SHP77 (cell line): ENCODE results near the gene FOXRED2.
A peak's percentile ranks its signal among the peaks of the same experiment; 100 is the strongest.
"Not testable (repeated sequence)": the region's sequence is repeated elsewhere in the genome, so short reads cannot be mapped to it uniquely, and the experiment has no call there.

Experiments
- DNase-seq, 2 experiments: peaks; one replicate each; lab custom pipeline; 2025; lab: John Stamatoyannopoulos, UW

The FOXRED2 gene

DNA sequence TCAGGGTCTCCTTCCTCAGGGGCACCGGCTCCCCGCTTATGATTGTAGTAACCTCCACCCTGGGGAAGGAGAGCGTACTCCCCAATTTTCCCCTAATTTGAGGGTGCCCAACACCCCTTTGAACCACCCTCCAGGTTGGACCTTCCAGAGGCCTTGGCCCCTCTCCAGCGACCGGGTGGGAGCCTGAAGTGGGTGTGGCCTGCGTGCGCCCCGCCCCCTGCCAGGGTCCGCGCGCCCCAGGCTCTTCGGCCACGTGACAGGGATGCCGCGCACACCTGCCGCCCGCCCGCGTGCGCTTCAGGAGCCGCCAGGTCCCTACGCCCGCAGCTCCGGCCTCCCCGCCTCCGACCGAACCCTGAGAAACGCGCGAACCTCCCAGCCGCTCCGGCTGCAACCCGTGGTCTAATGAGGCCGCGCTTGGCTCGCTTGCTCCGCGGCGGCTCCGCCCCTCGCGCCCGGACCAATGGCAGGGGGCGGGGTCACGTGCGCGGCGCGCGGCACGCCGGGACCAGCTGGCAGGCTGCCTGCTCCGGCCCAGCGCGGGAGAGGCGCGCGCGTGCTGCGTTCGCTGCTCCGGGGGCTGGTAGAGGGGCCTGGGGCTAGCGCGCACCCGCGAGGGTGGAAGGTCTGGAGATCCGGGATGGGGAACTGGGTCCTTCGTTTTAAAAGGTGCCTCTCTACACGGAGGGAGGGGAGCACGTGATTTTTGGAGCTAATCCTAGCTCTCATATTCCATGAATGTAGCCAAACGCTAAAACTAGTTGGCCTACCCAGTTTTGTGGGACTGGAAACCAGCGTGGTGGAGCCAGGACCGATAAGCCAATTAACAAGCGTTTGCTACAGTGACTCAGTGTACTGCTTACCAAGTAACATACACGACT lies at the start of gene FOXRED2:
Gene FOXRED2 (minus strand): TSS at position 404 of the 881 bp plus-strand sequence. CDS start 618 bp downstream, outside the sequence.
- peak; percentile 78 to 86 for DNase-seq

DNA sequence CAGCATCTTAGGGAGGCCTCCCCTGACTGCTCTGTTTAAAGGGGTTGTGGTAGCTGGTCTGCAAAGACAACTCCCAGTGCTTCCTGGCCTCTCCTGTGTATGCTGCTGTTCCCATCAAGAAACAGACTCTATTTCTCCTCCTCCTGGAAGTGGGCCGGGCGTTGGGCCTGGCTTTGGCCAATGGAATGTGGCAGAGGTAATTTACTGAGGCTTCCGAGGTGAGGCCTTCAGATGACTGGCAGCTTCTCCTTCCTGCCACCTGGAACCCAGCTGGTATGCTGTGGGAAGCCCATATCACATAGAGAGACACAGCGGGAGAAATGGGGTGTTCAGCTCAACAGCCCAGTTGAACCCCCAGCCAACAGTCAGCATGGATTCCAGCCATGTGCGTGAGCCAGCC lies 47.3 kb upstream of the FOXRED2 start:
- DNase-seq = no peak

- DNase-seq = no peak
Observed at GRCh38 chr22:36552289-36552688, 45.4 kb upstream of the FOXRED2 start.

DNA sequence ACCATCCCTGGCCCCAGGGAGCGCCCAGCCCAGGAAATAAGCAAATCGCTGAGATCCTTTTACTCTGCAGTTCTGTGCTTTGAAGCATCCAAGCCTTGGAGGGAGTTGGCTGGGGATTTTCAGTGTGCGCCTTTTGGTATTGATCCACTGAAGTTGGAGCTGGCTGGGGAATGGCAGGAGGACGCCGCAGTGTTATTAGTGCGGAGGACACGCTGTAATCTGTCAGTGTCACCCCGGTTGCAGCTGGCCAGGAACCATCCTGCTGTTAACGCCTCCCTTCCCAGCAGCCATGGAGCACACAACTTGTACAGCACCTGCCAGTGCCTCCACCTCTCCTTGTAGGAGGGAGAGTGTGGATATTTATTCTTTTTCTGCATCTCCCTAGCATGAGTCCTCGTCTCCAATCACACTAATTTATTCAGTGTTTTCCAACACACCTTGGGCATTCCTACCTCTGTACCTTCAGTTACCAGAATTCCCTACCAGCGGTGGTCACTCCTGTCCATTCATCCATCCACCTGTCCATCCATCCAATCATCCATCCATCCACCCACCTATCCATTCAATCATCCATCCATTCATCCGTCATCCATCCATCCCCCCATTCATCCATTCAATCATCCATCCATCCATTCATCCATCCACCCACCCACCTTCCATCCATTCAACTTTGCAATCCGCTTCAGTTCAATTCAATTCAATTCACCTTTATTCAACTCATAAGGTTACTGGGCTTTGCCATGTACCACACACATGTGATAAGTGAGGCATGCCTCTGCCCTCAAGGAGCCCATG lies 44.1 kb upstream of the FOXRED2 start:
- DNase-seq = no peak

GRCh38 chr22:36549033-36549432 lies 42.2 kb upstream of the FOXRED2 start:
- DNase-seq = no peak

DNA sequence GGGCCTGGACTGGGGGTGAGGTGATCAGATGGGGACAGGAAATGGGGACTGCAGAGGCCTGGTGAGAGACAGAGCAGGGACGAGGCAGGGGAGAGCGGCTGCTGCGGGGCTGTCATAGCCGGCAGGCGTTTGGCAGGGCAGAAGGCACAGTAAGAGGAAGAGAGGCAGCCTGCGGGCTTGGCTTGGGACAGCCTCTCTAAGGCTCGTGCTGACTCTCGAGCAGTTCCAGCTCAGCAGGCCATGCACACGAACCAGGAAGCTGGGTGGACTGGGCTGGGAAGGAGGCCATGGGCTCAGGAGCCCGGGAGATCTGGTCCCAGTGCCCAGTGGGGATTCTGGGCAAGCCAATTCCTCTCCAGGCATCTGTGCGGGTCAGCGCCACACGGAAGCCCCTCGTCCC lies 41.8 kb upstream of the FOXRED2 start:
- no peak for DNase-seq

DNA sequence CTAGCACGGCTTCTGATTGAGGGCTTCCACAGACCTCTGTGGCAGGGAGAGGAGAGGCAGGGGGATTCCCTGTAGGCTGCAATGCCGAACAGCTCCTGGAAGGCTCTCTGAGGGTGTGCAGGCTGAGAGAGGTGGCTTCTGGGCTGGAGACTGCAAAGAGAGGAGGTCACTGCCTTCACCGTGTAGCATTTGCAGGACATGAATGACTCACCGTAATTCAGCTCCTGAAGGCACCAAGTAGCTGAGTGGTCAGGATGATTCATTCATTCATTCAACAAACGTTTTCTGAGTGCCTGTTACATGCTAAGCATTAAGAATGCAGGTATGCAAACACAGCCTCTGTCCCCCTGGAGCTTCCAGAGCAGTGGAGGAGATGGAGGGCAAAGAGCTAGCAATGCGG lies 40.1 kb upstream of the FOXRED2 start:
- DNase-seq = no peak

GRCh38 chr22:36546092-36546804 lies 39.4 kb upstream of the FOXRED2 start:
- peak; percentile 66 to 71 for DNase-seq

GRCh38 chr22:36544107-36544620 lies 37.3 kb upstream of the FOXRED2 start:
- no peak for DNase-seq

- no peak for DNase-seq
Observed at GRCh38 chr22:36541831-36542411, 35.1 kb upstream of the FOXRED2 start.

DNA sequence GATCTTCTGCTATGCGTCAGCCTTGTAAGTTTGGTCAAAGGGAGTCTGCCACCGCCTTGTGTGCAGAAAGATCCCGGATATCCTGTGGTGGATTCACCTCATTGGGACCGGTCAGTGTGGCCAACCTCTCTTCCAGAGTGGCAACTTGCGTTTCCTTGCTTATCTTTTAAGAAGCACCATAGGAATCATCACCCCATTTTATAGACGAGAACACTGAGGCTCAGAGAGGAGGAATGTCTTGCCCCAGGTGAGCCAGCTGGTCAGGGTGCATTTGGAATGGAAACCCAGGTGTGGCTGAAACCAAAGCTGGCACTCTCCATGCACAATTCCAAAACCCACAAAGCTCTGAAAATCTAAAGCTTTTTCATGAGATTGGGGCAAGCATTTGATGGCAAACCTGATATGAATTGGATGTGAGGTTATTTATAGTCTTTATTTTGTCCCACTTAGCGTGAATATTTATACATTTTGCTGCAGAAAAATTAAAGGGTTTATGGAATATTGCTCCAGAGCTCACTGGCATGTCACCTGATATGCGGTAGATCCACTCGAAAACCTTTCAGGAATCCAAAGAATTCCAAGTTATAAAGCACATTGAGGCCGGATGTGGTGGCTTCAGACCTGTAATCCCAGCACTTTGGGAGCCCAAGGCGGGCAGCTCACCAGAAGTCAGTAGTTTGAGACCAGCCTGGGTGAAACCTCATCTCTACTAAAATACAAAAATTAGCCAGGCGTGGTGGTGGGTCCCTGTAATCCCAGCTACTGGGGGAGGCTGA lies 34.2 kb upstream of the FOXRED2 start:
- no peak for DNase-seq

DNA sequence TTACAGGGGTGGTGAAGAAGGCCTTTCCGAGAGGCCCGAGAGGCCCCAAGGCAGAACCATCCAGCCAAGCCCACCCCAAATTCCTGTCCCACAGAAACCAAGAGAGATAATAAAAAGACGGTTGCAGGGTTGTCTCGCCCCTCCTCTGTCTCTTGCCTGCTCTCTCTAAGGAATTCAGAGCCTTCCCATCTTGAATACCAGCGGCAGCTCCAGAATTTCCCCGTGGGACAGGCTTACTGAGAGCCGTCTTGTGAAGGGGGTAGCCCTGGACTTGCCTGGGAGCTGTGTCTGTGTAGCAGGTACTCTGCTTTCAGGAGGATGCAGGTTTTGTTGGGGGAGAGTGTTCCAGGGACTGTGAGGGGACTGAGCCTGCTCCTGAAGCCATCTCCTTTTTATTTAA lies 31.7 kb upstream of the FOXRED2 start:
- no peak for DNase-seq

DNA sequence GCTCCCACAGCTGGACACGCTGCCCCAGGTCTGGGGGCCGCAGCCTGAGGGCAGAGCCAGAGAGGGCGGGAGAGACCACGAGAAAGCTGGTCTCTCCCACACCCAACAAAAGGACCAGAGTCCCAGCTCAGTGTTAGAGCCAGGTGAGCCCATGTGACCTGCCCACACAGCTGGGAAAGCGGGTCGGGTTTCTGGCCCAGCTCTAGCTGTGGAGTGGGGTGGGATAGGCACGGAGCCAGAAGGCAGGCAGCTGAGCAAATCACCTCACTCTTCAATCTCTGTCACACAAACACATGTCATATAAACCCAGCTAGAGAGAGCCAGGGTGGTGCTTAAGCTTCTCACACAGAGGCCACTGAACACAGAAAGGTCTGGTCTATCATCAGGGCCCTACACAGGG lies 29.9 kb upstream of the FOXRED2 start:
- peak; percentile 83 to 93 for DNase-seq

GRCh38 chr22:36533320-36533719 lies 26.5 kb upstream of the FOXRED2 start:
- DNase-seq = not testable (repeated sequence)

GRCh38 chr22:36532466-36532865 lies 25.6 kb upstream of the FOXRED2 start:
- no peak for DNase-seq

DNA sequence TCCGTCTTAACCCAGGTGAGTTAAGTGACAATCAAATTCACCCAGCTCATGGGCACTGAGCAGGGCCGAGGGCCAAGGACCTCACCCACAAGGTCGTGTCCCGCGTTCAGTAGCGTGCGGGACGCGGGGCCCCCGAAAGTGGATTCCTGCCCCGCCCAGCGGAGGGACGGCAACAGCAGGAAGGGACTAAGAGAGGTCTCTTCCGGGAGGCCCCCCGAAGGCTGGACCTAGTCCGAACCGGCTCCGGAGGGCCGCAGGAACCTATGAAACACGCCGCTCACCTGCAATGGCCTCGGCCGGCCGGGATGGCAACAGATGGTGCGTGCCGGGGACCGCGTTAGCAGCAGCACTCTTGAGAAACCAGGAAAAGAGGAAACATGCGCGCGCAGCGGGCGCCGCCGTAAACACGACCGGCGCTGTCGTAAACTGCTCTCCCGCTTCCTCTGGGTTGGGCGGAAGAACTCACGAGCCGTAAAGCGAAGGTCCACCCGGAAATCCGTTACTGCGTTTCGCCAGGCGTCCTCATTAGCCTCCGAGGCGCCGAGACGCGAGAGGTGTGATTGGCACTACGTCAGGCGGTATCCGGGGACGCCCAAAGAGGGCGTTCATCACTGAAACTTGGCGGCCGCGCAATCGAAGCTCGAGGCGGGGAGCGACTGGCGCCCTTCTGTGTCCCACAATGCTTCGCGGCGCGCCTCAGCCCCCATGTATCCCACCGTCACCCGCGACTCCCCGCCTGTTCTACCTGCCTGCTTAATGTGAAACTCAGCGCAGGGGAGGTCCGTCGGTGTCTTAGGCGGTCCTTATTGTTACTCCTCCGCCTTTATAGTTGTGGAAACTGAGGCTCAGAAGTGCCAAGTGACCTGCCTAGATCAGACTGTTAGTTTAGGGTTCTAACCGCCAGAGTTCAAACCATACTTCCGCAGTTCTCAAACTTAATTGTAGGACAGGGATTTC lies 22.2 kb upstream of the FOXRED2 start, which contains the start of gene EIF3D:
Gene EIF3D (minus strand): TSS at position 372 of the 957 bp plus-strand sequence. CDS start 3,045 bp downstream, outside the sequence.
- peak; percentile 99 for DNase-seq

GRCh38 chr22:36528341-36528740 lies 21.5 kb upstream of the FOXRED2 start:
- DNase-seq = no peak

- no peak for DNase-seq
Observed at GRCh38 chr22:36522662-36523061, 15.8 kb upstream of the FOXRED2 start.

- DNase-seq = no peak
Observed at GRCh38 chr22:36520423-36520822, 13.6 kb upstream of the FOXRED2 start.

DNA sequence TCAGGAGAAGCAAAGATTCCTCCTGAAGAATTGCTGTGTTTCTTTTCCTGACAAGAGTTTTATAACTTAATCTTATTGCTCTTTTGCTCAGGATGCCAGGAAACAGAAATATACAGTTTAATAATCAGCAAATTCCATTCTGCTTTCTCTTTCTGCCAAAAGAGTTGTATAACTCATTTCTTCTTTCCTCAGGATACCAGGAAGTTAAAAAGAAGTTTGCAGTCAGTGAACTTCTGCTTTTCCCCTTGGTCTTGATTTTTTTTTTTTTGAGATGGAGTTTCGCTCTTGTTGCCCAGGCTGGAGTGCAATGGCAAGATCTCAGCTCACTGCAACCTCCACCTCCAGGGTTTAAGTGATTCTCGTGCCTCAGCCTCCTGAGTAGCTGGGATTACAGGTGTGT lies 13.1 kb upstream of the FOXRED2 start:
- DNase-seq = not testable (repeated sequence)
